GM20431 (cell line): ENCODE data around the gene PRKAR2B.

Experiments used
- in situ Hi-C: fragments of 300-500 bp; cut with MseI, MboI; formaldehyde crosslinking; loops from one replicate; pipeline ENCODE4 v1.15.0; 2020; ENCODE audit warnings: low sequenced_read_pairs; ENCODE audit not compliant: unreplicated experiment

Gene PRKAR2B

DNA sequence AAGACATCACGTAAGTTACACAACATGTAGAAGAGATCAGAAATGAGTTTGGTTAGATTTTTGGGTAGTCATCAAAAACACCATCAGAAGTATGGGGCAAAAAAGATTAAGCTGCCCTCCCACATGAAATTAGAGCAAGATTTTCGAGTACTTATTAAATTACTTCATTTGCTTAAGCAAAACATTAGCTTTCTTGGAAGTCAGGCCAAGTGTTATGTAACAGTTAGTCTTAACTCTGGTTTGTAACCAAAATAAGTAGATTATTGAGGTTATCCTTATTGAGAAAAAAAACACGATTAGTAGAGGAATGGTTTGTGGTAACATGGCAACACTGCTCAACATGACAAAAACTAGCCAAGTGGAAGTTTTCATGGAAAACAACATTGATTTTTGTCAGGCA, 162.2 kb downstream of the PRKAR2B start:
- in situ Hi-C loops: no loop called here

DNA sequence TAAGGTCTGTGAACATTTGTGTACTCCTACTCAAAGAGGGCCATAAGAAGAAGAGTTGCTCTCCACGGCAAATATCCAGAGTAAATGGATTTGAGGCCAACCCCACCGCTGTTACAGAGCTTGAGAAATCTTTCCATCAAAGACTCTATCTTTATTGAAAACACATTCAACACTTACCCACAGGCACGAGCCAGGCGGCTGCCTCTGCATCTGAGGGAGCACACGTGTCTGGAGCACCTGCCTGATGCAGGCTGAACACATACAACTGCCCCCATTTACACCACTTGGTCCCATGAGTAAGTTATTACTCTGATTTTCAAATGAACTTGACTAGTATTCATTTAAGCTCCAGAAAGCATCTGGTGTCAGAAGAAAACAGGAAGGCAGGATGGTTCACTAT, 163.0 kb downstream of the PRKAR2B start:
- in situ Hi-C loops: no loop called here

DNA sequence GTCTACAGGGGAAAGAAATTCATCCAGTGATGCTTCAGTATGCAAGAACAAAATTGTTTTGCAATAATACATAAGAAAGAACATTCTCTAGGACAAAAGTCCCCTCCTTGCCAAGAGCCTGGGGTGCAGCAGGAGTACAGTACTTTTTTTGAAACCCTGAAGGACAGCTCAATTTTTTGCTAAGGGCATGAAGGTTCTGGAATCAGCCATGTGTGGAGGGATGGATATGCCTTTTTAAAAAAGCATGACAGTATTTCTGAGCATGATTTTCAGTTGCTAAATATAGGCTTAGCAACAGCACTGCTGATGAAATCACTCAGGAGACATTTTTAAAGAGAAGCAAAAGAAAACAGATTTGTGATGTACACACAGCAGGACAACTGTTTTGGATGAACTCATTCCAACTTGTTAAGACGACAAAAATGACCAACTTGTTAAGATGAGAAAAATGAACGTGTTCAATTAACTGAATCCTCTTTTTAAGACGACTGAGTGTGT, 163.6 kb downstream of the PRKAR2B start:
- in situ Hi-C loops: no loop called here

- in situ Hi-C loops: no loop called here
Observed at GRCh38 chr7:107208563-107208962, 164.1 kb downstream of the PRKAR2B start.

GRCh38 chr7:107209565-107209964, 165.1 kb downstream of the PRKAR2B start:
- in situ Hi-C loops: no loop called here

- in situ Hi-C loops: no loop called here
Observed at GRCh38 chr7:107210400-107210799, 165.9 kb downstream of the PRKAR2B start.
